Central memory CD4-positive, alpha-beta T cell (primary cell): Measurements from ENCODE around the gene SUSD5.
"Not testable (repeated sequence)": the region's sequence is repeated elsewhere in the genome, so short reads cannot be mapped to it uniquely, and the experiment has no call there.

ENCODE experiments used
- DNase-seq: peaks from one replicate; pipeline ENCODE4 v3.0.0; 2022

SUSD5 gene

DNA sequence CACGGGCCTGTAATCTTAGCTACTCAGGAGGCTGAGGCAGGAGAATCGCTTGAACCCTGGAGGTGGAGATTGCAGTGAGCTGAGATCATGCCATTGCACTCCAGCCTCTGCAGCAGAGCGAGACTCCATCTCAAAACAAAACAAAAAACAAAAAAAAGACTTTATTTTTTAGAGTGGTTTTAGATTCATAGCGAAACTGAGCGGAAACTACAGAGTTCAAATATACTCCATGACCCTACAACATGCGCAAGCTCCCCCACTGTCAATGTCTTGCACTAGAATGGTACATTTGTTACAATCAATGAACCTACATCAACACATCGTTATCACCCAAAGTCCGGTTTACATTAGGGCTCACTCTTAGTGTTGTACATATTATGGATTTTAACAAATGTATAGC lies 107.0 kb downstream of the SUSD5 start:
- DNase-seq = no peak

DNA sequence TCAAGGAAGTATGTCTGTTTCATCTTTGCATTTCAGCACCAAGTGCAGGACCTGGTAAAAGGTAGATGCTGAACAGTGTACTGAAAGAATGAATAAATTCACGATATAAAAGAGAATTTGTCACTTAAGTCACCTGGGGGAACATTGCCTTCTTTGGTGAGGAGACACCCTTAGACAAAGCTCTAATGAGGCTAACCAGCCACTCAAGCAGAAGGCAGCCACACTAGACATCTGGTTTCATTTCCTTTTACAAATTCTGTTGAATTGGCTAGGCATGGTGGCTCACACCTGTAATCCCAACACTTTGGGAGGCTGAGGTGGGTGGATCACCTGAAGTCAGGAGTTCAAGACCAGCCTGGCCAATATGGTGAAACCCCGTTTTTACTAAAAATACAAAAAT lies 111.8 kb downstream of the SUSD5 start:
- not testable (repeated sequence) for DNase-seq

DNA sequence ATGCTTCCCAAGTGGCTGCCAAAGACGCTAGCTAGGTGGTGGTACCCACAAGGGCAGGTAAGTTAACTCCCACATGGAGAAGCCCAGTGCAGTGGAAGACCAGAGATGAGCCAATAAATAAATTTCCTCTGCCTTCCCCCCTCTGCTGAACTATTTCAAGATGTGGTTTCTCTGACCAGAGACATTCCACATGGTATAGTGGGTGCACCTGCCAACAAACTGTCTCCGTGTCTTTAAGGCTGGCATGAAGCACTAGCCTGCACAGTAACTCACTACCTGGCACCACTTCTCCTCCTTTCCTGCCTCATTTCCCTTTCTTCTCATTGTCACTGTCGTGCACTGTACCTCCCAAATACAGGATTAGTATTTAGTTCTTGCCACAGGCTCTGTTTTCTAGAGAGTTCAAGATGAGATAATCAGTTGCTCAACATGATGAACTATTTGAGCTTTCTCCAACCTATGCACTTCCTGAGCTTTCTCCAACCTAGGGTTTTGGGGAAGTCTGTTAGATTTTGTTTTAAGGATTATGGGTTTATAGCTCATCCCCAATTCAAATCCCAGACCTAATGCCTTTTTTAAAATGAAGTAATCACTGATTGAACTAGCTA lies 113.2 kb downstream of the SUSD5 start:
- no peak for DNase-seq

DNA sequence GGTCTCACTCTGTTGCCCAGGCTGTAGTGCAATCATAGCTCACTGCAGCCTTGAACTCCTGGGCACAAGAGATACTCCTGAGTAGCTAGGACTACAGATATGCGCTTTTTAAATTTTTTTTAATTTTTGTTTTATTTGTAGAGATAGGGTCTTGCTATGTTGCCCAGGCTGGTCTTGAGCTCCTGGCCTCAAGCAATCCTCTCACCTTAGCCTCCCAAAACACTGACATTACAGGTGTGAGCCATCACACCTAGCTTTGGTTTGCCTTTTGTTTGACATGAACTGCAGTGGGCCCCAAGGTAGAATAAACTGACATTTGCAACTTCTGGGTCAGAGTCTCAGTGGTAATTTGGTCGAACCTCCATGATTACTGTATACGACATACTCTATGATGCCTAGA lies 113.8 kb downstream of the SUSD5 start:
- no peak for DNase-seq

DNA sequence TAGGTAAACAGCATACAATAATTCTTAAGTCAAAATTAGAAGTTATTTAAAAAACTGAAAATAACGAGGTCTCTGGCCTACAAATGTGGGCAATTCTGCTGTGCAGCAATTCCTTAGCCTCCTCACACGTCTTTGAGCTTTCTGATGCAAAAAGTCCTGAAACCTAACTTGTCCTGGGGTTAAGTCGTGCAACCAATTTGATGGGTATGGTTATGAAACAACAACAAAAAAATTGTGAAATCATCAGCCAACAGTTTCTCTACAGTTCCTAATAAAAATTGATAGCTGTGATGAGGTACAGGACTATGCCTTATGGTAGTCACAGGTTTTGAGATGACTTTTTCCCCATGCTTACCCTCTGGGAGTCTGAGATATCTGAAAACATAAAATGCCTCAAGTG lies 115.1 kb downstream of the SUSD5 start:
- no peak for DNase-seq

DNA sequence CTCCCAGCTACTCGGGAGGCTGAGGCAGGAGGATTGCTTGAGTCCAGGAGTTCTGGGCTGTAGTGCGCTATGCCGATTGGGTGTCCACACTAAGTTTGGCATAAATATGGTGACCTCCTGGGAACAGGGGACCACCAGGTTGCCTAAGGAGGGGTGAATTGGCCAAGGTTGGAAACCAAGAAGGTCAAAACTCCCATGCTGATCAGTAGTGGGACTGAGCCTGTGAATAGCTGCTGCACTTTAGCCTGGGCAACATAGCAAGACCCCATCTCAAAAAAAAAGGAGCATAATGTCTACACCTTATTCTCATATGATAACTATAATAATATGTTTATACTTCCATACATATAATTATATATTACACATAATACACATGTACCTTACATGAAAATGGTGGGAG lies 115.6 kb downstream of the SUSD5 start:
- no peak for DNase-seq

DNA sequence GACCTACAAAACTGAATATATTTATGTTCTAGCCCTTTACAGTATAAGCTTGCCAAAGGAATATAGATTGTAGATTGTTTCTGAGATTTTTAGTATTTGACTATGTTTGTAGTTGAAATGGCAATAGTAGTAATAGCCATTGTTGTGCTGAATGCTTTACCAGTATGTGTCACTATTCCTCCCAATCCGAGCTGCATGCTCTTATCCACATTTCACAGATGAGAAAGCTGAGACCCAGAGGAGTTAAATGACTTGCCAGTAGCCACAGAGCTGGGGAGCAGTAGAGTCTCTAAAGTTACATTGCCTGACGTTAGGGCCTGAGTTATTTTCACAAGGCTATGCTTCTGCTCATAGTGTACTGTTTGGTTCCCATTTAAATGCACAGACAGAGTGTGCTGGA lies 118.4 kb downstream of the SUSD5 start:
- no peak for DNase-seq
